Endothelial cell of umbilical vein (primary cell): ENCODE data around the gene CHST12.
"Not testable (repeated sequence)": the region's sequence is repeated elsewhere in the genome, so short reads cannot be mapped to it uniquely, and the experiment has no call there.

Experiments used
- CTCF ChIP-seq, 2 donors: IDR thresholded peaks; 1 replicate in 1 of 2; 2 replicates in 1 of 2; pipeline ENCODE4 v1.5.1; 2011; ENCODE audit warnings: low read length in 2 of 2, mild to moderate bottlenecking in 2 of 2, moderate library complexity in 2 of 2, control low read depth in 1 of 2, inconsistent platforms in 1 of 2, low read depth in 1 of 2; ENCODE audit not compliant: insufficient read depth in 1 of 2; ENCODE audit errors: extremely low read depth in 1 of 2
- EZH2 ChIP-seq: IDR thresholded peaks from 2 replicates; pipeline ENCODE4 v1.6.1; 2012; ENCODE audit warnings: borderline replicate concordance, low read depth, mild to moderate bottlenecking, moderate library complexity, low read length, inconsistent platforms; ENCODE audit not compliant: severe bottlenecking
- GATA2 ChIP-seq: IDR thresholded peaks from 2 replicates; pipeline ENCODE4 v1.7.0; 2011; ENCODE audit warnings: low read depth, mild to moderate bottlenecking, moderate library complexity, mixed read lengths, low read length; ENCODE audit not compliant: insufficient read length, insufficient read depth
- MYC ChIP-seq: IDR thresholded peaks from one replicate; pipeline ENCODE4 v1.6.1; 2011; ENCODE audit warnings: mild to moderate bottlenecking, low read depth, low read length
- POLR2A ChIP-seq: IDR thresholded peaks from 2 replicates; pipeline ENCODE4 v1.6.1; 2012; ENCODE audit warnings: low read depth, mild to moderate bottlenecking, control low read depth, low read length
- POLR2AphosphoS5 ChIP-seq: IDR thresholded peaks from 2 replicates; pipeline ENCODE4 v1.6.1; 2012; ENCODE audit warnings: low read depth, mild to moderate bottlenecking, control low read depth, low read length, moderate library complexity; ENCODE audit not compliant: insufficient read depth

DNA sequence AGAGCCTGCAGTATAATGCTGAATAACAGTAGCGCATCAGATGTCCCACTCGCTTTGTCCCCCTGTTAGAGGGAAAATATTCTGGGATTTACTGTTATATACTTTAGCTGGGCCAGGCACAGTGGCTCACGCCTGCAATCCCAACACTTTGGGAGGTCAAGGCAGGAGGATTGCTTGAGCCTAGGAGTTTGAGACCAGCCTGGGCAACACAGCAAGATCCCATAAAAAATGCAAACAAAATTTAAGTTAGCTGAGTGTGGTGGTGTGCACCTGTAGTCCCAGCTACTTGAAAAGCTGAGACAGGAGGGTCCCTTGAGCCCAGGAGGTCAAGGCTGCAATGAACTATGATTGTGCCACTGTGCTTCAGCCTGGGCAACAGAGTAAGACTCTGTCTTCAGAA, 50.4 kb downstream of the CHST12 start:
- not testable (repeated sequence) for TF ChIP-seq CTCF (IDR thresholded peaks at IDR 0.05; ENCODE audit: extremely low read depth in 1 of 2, insufficient read depth in 1 of 2, low read depth in 1 of 2, low read length in 2 of 2); POLR2A; EZH2; POLR2AphosphoS5; GATA2; MYC
